ENCODE measurements around the gene CRYBG1.

Gene CRYBG1

DNA sequence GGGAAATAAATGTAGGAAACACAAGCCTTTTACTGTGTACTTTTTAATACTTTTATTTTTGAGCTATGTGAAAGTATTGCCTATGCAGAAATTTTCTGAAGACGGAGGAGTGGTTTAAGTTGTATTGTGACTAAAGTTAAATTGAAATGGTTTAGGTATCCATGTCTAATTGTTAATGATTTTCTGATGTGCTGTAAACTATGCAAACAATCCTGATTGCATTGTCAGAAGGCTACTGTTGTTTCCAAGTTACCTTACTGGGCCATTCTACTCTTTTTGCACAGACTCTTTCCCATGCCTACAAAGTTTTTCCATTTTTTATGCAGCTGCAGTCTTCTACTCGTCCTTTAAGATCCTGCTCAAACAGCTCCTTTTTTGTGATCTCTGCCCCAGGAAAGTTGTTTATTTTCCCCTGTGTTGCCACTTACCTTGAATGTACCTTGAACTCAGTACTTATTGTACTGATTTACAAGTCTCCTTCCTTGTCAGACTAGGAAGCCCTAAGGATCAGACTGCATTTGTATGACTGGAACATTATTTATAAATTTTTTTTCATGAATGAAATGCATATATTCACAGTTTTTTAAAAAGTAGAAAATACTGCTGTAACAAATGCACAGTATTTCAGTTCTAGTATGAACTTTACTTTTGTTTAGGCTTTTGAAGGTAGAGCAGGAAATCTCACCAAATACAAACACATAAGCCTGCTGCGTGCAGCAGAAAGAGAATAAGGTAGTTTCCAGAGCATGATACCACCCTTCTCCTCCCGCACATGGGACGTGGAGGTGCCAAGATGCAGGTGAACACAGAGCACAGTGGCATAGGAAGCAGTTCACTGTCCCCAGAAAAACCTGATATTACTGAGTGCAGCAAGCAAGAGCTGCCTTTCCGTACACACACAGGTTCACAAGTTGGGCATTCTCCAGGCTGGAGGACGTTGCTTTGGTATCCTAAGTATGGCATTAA is 97.8 kb downstream of the CRYBG1 start:
- H3K4me3 ChIP-seq (ENCODE audit: low read depth, low read length) = no peak overlapping the region
- TF ChIP-seq, protein P1, sequence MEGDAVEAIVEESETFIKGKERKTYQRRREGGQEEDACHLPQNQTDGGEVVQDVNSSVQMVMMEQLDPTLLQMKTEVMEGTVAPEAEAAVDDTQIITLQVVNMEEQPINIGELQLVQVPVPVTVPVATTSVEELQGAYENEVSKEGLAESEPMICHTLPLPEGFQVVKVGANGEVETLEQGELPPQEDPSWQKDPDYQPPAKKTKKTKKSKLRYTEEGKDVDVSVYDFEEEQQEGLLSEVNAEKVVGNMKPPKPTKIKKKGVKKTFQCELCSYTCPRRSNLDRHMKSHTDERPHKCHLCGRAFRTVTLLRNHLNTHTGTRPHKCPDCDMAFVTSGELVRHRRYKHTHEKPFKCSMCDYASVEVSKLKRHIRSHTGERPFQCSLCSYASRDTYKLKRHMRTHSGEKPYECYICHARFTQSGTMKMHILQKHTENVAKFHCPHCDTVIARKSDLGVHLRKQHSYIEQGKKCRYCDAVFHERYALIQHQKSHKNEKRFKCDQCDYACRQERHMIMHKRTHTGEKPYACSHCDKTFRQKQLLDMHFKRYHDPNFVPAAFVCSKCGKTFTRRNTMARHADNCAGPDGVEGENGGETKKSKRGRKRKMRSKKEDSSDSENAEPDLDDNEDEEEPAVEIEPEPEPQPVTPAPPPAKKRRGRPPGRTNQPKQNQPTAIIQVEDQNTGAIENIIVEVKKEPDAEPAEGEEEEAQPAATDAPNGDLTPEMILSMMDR (IDR thresholded peaks at IDR 0.05; ENCODE audit: borderline replicate concordance, insufficient read depth, low read depth, low read length) = no peak

DNA sequence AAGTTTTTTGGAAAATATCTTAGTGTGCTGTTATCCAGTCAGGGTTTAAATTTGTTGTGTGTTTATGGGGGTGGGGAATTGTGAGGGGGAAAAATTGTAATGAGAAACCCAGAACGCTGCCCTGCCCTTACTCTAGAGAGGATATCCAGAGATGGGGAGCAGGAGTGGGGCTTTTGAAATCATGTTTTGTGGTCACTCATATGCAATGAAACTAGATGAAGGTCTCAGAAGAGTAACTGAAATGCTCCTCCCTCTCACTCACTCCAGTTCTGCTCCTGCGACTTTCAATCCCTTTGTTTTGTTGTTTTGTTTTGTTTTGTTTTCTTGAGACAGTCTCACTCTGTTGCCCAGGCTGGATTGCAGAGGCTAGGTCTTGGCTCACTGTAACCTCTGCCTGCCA is 100.0 kb downstream of the CRYBG1 start:
- H3K4me3 ChIP-seq (ENCODE audit: low read depth, low read length) = no peak overlapping the region
- TF ChIP-seq, protein P1 (IDR thresholded peaks at IDR 0.05; ENCODE audit: borderline replicate concordance, insufficient read depth, low read depth, low read length) = no peak

DNA sequence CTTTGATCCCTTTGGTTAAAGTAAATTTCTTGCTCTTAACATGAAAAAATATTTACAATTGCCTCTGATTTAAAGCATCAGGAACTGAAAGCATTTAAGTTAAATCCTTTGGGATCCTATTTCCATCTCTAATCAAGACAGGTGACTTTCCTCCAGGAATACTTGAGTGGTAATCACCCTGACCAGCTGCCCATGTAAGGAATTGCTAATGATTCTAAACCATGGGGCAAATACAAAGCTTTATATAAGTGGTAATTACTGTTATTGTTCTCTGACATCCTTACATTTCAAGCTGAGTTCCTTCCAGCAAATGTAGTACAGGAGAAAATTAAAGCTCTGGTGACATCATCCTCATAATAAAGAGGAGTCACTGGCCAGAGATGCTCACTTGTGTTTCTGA is 100.6 kb downstream of the CRYBG1 start:
- H3K4me3 ChIP-seq (ENCODE audit: low read depth, low read length) = no peak overlapping the region
- TF ChIP-seq, protein P1 (IDR thresholded peaks at IDR 0.05; ENCODE audit: borderline replicate concordance, insufficient read depth, low read depth, low read length) = no peak

DNA sequence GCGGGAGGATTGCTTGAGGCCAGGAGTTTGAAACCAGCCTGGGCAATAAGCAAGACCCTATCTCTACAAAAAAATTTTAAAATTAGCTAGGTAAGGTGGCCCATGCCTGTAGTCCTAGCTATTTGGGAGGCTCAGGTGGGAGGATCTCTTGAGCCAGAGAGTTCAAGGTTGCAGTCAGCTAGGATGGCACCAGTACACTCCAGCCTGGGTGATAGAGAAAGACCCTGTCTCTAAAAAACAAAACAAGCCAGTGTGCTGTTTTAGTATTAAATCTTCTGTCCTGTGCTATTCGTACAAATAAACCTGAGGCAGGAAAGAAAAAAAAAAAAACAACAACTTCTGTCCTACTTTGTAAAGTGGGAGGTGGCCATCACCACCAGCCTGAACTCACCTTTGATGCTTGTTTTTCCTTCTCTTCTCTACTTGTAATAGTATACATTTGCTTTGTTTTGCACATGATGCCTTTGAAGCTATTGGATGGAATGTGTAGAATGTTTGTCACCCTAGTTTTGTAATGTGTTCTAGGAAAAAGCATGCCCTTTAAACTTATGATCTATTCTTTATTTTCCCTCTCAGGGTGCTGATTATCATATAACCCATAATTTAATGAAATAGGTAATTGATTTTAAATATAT is 102.5 kb downstream of the CRYBG1 start:
- TF ChIP-seq, protein P1 (IDR thresholded peaks at IDR 0.05; ENCODE audit: borderline replicate concordance, insufficient read depth, low read depth, low read length) = no peak
- H3K4me3 ChIP-seq (ENCODE audit: low read depth, low read length) = no peak overlapping the region

DNA sequence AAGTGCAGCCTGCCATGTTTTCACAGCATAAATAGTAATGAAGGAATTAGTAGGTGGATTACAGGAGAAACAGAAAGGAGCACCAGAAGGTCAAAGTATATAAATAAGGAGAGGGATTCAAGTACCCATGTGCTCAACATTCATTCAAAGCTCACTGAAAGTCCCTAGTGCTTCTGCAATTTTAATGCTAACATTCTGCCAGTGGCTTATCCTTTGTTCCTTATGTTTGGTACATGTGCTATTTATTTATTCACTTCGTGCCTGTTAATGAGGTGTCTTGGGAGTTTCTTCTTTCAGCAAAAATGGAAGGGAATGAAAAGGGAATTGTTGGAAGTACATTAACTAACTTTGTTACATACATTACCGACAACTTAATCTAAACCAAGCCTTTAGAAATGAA is 105.7 kb downstream of the CRYBG1 start:
- no peak overlapping the region for H3K4me3 ChIP-seq (ENCODE audit: low read depth, low read length)
- TF ChIP-seq, protein P1 (IDR thresholded peaks at IDR 0.05; ENCODE audit: borderline replicate concordance, insufficient read depth, low read depth, low read length) = no peak

DNA sequence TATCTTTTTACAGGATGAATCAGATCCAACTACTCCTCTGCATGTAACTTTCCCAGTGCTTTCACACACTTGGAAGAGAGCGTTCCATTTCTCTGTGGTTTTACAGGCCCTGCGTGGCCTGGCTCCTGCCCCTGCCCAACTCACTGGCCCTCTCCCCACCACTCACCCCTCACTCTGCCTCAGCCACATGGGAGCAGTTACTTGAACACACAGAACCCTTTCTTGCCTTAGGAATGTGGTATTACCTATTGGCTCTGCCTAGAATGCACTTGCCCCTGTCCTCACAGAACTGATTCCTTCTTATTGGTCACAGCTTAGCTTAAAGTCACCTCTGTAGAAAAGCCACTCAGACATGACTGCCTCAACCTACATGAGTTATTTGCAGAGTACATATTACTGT is 108.4 kb downstream of the CRYBG1 start:
- TF ChIP-seq, protein P1 (IDR thresholded peaks at IDR 0.05; ENCODE audit: borderline replicate concordance, insufficient read depth, low read depth, low read length) = no peak
- H3K4me3 ChIP-seq (ENCODE audit: low read depth, low read length) = no peak overlapping the region
